Activated T-cell treated with anti-CD3 and anti-CD28 coated beads, Interleukin-2, amount 50 U/mL, for 72 hours (primary cell): Measurements from ENCODE around the gene LBP. TPM values are rescaled to one million over a fixed set of nuclear protein-coding genes. Genes with fewer than 3 reads are reported as not detected.
"Not testable (repeated sequence)": the region's sequence is repeated elsewhere in the genome, so short reads cannot be mapped to it uniquely, and the experiment has no call there.

Experiments
- ATAC-seq, 2 donors: fragments of 150-1000 bp; cut with Tn5 transposase; replicated peaks in 1 of 2; 2 replicates each; pipeline ENCODE4 v1.10.0; 2021; ENCODE audit warnings: moderate library complexity in 2 of 2, mild to moderate bottlenecking in 1 of 2
- DNase-seq, 2 donors: peaks; one replicate each; pipeline ENCODE4 v3.0.0; 2021 to 2022; ENCODE audit warnings: mixed read lengths in 1 of 2
- H3K27ac Mint-ChIP-seq: one replicate; pipeline ENCODE4 v1.8.0; 2022; ENCODE audit warnings: mild to moderate bottlenecking, moderate library complexity, mixed read lengths
- H3K27me3 Mint-ChIP-seq: one replicate; pipeline ENCODE4 v1.8.0; 2022; ENCODE audit warnings: low read depth, mixed read lengths
- H3K36me3 Mint-ChIP-seq, 2 donors: one replicate each; pipeline ENCODE4 v1.8.0; 2022; ENCODE audit warnings: mixed read lengths in 2 of 2, mild to moderate bottlenecking in 1 of 2; ENCODE audit not compliant: insufficient read depth in 2 of 2
- H3K4me1 Mint-ChIP-seq: one replicate; pipeline ENCODE4 v1.8.0; 2022; ENCODE audit warnings: low read depth, mixed read lengths
- H3K4me3 Mint-ChIP-seq, 2 donors: one replicate each; pipeline ENCODE4 v1.8.0; 2022; ENCODE audit warnings: mild to moderate bottlenecking in 2 of 2, mixed read lengths in 2 of 2, moderate library complexity in 2 of 2
- H3K9me3 Mint-ChIP-seq, 2 donors: one replicate each; pipeline ENCODE4 v1.8.0; 2022; ENCODE audit warnings: mixed read lengths in 2 of 2
- total RNA-seq, 2 donors: library from RNA; stranded (reverse); gene quantifications; one replicate each; pipeline ENCODE4 v1.2.3, GENCODE V29; 2022

Gene LBP
- total RNA-seq, 2 donors from 2014 or later = not detected

GRCh38 chr20:38395751-38396395, 49.6 kb downstream of the LBP start:
- not testable (repeated sequence) for H3K4me3 Mint-ChIP-seq, H3K27me3 Mint-ChIP-seq, H3K36me3 Mint-ChIP-seq, ATAC-seq, H3K9me3 Mint-ChIP-seq, H3K4me1 Mint-ChIP-seq, H3K27ac Mint-ChIP-seq, DNase-seq

- Mint-ChIP-seq H3K27me3 (no peaks in the 10 kb centered on the region), H3K36me3 (peaks cover 0 to 3% of the 10 kb centered on the region in 2 donors), H3K9me3 (no peaks in the 10 kb centered on the region), H3K4me1 (no peaks in the 10 kb centered on the region), H3K27ac (no peak overlapping the region), H3K4me3 (no peak overlapping the region)
- ATAC-seq (no peak), DNase-seq (no peak)
Measured at GRCh38 chr20:38402089-38402488, 55.8 kb downstream of the LBP start.

- Mint-ChIP-seq H3K4me1 (no peaks in the 10 kb centered on the region), H3K27ac (no peak overlapping the region), H3K4me3 (no peak overlapping the region), H3K36me3 (peaks cover 0 to 3% of the 10 kb centered on the region in 2 donors), H3K9me3 (no peaks in the 10 kb centered on the region), H3K27me3 (no peaks in the 10 kb centered on the region)
- DNase-seq = no peak
- ATAC-seq = no peak
Measured at GRCh38 chr20:38402816-38403215, 56.5 kb downstream of the LBP start.

- no peak for DNase-seq
- no peaks in the 10 kb centered on the region for H3K4me1 Mint-ChIP-seq
Measured at GRCh38 chr20:38404016-38404415, 57.7 kb downstream of the LBP start.

GRCh38 chr20:38405132-38405531, 58.9 kb downstream of the LBP start:
- Mint-ChIP-seq H3K9me3 (no peaks in the 10 kb centered on the region), H3K36me3 (peaks cover 4 to 7% of the 10 kb centered on the region in 2 donors), H3K4me1 (no peaks in the 10 kb centered on the region), H3K27ac (no peak overlapping the region), H3K27me3 (no peaks in the 10 kb centered on the region), H3K4me3 (no peak overlapping the region)
- no peak for DNase-seq
- no peak for ATAC-seq

More at GRCh38 chr20:38404016-38404415, 57.7 kb downstream of the LBP start:
- ATAC-seq = no peak
- Mint-ChIP-seq H3K36me3 (peaks cover 4 to 5% of the 10 kb centered on the region in 2 donors), H3K27ac (no peak overlapping the region), H3K4me3 (no peak overlapping the region), H3K9me3 (no peaks in the 10 kb centered on the region), H3K27me3 (no peaks in the 10 kb centered on the region)

- no peak overlapping the region for H3K4me3 Mint-ChIP-seq
- no peak overlapping the region for H3K27ac Mint-ChIP-seq
- H3K27me3 Mint-ChIP-seq = no peaks in the 10 kb centered on the region
- DNase-seq = no peak
- no peak for ATAC-seq
- peaks cover 7 to 9% of the 10 kb centered on the region in 2 donors for H3K36me3 Mint-ChIP-seq
- no peaks in the 10 kb centered on the region for H3K9me3 Mint-ChIP-seq
- H3K4me1 Mint-ChIP-seq = no peaks in the 10 kb centered on the region
Measured at GRCh38 chr20:38406476-38406875, 60.2 kb downstream of the LBP start.

GRCh38 chr20:38407321-38407720, 61.0 kb downstream of the LBP start:
- H3K36me3 Mint-ChIP-seq = peaks cover 11% of the 10 kb centered on the region in 2 donors
- no peak overlapping the region for H3K4me3 Mint-ChIP-seq
- H3K4me1 Mint-ChIP-seq = no peaks in the 10 kb centered on the region
- no peak for DNase-seq
- no peaks in the 10 kb centered on the region for H3K27me3 Mint-ChIP-seq
- H3K9me3 Mint-ChIP-seq = no peaks in the 10 kb centered on the region
- no peak for ATAC-seq
- no peak overlapping the region for H3K27ac Mint-ChIP-seq

DNA sequence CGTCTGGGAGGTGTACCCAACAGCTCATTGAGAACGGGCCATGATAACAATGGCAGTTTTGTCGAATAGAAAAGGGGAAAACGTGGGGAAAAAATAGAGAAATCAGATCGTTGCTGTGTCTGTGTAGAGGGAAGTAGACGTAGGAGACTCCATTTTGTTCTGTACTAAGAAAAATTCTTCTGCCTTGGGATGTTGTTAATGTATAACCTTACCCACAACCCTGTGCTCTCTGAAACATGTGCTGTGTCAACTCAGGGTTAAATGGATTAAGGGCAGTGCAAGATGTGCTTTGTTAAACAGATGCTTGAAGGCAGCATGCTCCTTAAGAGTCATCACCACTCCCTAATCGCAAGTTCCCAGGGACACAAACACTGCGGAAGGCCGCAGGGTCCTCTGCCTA, 61.5 kb downstream of the LBP start:
- not testable (repeated sequence) for H3K27ac Mint-ChIP-seq, H3K4me3 Mint-ChIP-seq, H3K9me3 Mint-ChIP-seq, DNase-seq, ATAC-seq, H3K27me3 Mint-ChIP-seq, H3K4me1 Mint-ChIP-seq
- peaks cover 11% of the 10 kb centered on the region in 2 donors for H3K36me3 Mint-ChIP-seq

DNA sequence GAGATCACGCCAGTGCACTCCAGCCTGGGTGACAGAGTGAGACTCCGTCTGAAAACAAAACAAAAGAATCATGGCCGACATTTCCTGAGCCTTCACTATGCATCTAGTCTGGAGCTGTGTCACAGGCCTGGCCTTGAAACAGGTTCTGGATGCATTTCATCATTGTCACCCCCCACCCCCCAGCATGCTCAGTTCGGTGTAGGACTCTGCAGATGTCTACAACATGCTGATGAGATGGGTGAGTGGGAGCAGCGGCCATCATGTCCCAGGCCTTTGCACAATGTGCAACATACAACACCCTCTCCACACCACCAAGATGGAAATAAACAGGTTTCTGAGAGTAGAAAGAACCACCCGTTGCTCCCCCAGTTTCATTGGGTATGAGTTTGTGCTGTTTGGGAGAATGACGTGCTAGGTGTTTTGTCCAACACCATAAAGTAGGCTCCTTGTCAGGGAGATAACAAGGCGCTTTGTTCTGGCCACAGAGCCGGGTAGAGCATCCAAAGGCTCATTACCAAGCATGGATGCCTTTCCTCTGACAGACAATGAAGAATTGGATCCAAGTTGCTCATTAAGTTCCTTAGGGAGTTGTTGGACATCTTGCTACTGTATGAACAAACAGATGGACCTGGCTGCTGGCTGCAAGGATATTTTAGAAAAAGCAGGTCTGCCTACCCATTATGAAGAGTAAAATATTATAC, 66.7 kb downstream of the LBP start:
- Mint-ChIP-seq H3K36me3 (peaks cover 20 to 27% of the 10 kb centered on the region in 2 donors), H3K4me1 (no peaks in the 10 kb centered on the region)
- no peak for ATAC-seq

DNA sequence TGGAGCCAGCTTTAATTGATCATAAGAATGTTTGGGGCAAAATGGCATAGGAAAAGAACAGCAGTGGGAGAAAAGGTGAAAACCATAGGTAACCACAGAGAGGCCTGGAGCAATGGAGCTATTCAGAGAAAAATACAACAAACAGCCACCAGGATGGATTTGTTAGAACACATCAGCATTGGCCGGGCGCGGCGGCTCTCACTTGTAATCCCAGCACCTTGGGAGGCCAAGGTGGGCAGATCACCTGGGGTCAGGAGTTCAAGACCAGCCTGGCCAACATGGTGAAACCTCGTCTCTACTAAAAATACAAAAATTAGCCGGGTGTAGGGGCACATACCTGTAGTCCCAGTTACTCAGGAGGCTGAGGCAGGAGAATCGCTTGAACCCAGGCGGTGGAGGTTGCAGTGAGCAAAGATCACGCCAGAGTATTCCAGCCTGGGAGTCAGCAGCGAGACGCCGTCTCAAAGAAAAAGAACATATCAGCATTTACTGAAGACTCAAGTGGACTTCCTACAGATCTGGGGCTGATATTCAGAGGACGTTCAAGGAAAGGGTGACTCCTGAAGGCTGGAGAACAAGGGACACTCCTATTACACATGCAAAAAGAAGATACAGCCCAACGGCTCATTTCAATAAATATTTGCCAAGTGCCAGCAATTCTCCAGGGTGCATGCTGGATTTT, 68.6 kb downstream of the LBP start:
- Mint-ChIP-seq H3K27me3 (no peaks in the 10 kb centered on the region), H3K4me3 (no peak overlapping the region), H3K27ac (no peak overlapping the region), H3K36me3 (peaks cover 16 to 30% of the 10 kb centered on the region in 2 donors), H3K4me1 (no peaks in the 10 kb centered on the region), H3K9me3 (no peaks in the 10 kb centered on the region)
- DNase-seq (no peak), ATAC-seq (no peak)

More for the DNA sequence above, 66.7 kb downstream of the LBP start:
- DNase-seq = no peak
- Mint-ChIP-seq H3K4me3 (no peak overlapping the region), H3K27ac (no peak overlapping the region), H3K27me3 (no peaks in the 10 kb centered on the region), H3K9me3 (no peaks in the 10 kb centered on the region)

- H3K4me1 Mint-ChIP-seq = peaks cover 9% of the 10 kb centered on the region
- H3K27ac Mint-ChIP-seq = no peak overlapping the region
- DNase-seq = no peak
- H3K9me3 Mint-ChIP-seq = no peaks in the 10 kb centered on the region
- peaks cover 25 to 48% of the 10 kb centered on the region in 2 donors for H3K36me3 Mint-ChIP-seq
- H3K4me3 Mint-ChIP-seq = no peak overlapping the region
- ATAC-seq = no peak
- H3K27me3 Mint-ChIP-seq = no peaks in the 10 kb centered on the region
Measured at GRCh38 chr20:38418509-38419204, 72.4 kb downstream of the LBP start.

DNA sequence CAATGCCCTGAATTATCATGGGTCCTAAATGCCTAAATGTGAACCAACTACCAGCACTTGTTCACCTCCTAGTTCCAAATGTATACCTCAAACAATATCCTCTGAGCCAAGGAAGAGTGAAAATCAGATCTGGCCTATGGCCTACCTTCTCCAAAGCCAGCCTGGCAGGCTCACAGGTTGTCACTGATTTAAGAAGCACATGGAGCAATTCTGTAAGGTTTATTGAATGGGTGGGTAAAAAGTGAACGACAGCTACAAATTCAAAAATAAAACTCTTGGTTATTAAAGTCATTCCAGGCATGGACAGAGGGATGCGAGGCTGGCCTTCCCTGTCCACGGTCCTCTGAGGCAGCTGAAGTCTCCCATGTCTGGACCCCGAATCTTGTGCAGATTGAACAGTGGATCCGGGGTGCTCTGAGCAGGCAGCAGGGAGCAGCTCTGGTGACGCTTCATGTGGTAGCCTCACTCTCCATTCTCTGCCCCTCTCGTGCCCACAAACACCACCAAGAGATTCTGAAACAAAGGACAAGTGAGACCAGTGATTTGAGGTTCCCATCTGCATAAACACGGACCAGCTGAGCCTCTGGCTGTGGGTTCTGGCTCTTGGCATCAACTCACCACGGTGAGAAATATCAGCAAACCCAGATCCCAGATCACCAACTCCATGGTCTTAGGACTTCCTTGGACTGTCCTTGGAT, 74.3 kb downstream of the LBP start:
- no peak for DNase-seq
- Mint-ChIP-seq H3K27ac (peak overlapping the region; percentile 31), H3K4me3 (no peak overlapping the region), H3K27me3 (no peaks in the 10 kb centered on the region), H3K9me3 (no peaks in the 10 kb centered on the region), H3K4me1 (peaks cover 15% of the 10 kb centered on the region), H3K36me3 (peaks cover 20 to 56% of the 10 kb centered on the region in 2 donors)
- no peak for ATAC-seq
